Skin of body (tissue), 2 donors: ENCODE results near the gene GATD1. TPM values are rescaled to one million over a fixed set of nuclear protein-coding genes. Genes with fewer than 3 reads are reported as not detected.

Experiments used
- DNase-seq: peaks from one replicate; lab custom pipeline; 2025; lab: John Stamatoyannopoulos, UW
- total RNA-seq: library from RNA; depleted of rRNA; stranded (reverse); fragments of >200 nt; gene quantifications from one replicate; pipeline ENCODE4 v1.2.3, GENCODE V29; 2014

GATD1 gene
- total RNA-seq, 1 donor from 2014 or later = 15.3 TPM

DNA sequence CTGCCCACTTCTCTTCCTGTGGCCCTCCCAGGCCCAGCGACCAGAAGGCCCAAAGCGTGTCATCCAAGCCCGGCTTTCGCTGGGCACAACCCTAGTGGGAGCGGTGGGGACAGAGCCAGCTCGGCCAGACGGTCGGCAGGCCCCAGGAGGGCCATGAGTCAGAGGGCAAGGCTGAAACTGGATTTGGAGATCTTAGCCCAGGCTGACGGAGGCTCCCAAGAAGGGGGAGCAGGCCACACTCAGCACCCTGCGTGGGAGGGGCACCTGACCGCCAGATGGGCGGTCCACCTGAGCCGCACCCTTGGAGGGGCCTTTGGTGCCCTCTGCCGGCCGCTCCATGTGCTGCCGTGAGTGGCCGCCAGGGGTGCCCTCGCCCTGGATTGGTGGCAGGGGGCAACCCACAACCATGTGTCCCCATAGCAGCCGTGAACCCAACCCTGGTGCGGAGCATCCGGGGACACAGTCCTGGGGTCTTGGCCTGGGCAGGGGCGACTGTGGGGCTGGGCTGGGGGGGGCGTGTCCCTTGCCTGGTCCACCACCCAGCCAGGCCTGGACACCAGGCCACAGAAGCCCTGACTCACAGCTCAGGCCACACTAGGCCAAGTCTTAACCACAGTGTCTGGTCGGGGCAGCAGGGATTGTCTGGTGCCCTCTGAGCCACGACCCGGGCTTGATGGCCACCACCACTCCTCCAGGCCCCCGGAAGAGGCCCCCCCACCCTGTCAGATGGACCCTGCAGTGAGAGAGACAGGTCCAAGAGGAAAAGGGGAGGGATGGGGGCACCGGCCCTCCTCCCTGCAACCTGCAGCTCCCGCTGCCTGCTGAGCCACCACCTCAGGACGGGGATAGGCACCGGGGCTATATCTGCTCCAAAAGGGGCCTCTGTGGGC, 49.2 kb downstream of the GATD1 start:
- no peak for DNase-seq

DNA sequence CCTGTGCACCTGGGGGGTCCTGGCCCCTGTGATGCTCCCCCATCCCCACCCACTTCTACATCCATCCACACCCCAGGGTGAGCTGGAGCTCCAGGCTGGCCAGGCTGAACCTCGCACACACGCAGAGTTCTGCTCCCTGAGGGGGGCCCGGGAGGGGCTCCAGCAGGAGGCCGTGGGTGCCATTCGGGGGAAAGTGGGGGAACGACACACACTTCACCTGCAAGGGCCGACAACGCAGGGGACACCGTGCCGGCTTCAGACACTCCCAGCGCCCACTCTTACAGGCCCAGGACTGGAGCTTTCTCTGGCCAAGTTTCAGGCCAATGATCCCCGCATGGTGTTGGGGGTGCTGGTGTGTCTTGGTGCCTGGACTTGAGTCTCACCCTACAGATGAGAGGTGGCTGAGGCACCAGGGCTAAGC, 50.0 kb downstream of the GATD1 start:
- DNase-seq = no peak

- DNase-seq = no peak
These were observed 50.7 kb downstream of the GATD1 start for GRCh38 chr11:726278-727220.

DNA sequence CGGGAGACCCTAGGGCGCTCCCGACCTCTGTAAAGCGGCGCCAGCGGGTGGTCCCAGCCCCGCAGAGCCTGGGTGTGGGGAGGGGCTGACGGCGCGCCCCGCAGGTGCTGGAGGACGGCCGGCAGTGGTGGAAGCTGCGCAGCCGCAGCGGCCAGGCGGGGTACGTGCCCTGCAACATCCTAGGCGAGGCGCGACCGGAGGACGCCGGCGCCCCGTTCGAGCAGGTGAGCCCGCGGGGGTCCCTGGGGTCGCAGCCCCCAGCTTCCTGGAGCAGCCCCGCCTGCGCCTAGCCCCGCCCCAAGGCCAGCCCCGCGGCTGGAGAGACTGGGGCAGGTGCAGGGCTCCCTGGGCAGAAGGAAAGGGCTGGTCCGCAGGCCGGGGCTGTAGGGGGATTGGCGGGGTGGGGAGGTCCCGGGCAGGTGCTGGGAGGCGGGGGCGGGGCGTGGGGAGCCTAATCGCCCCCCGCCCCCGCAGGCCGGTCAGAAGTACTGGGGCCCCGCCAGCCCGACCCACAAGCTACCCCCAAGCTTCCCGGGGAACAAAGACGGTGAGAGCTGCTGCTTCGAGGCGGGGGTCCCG, 51.6 kb downstream of the GATD1 start:
- no peak for DNase-seq

- DNase-seq = no peak
These were observed 52.4 kb downstream of the GATD1 start for GRCh38 chr11:724778-725386.

DNA sequence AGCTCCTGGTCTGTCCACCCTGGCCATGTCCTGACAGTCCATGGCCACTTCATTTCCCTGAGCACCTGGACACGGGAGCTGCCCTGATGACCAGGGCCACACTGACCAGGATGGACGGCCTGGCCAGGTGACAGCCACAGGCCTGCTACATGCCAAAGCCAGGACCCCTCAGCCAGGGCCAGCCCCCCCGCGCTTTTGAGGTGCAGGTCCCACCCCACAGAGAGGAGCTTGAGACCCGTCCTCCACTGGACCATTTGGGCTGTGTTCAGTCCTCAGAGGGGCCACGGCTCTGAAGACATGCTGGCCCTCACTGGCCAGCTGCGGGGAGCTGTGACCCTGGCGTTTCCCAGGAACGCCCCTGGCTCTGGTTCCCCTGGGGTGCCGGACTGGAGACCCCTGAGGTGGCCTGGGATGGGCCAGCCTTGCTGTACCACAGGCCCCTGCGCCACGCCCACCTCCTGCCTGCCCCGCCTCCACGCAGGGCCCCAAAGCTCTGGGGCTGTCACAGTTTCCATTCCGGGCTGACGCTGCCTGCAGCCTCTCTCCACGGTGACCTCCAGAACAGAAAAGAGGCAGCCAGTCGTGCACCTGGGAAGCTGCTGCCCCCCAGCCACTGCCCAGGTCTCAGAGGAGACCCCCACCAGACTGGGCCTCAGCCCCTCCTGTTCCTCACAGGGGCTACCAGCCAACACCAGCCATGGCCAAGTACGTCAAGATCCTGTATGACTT, 53.1 kb downstream of the GATD1 start:
- DNase-seq = no peak

DNA sequence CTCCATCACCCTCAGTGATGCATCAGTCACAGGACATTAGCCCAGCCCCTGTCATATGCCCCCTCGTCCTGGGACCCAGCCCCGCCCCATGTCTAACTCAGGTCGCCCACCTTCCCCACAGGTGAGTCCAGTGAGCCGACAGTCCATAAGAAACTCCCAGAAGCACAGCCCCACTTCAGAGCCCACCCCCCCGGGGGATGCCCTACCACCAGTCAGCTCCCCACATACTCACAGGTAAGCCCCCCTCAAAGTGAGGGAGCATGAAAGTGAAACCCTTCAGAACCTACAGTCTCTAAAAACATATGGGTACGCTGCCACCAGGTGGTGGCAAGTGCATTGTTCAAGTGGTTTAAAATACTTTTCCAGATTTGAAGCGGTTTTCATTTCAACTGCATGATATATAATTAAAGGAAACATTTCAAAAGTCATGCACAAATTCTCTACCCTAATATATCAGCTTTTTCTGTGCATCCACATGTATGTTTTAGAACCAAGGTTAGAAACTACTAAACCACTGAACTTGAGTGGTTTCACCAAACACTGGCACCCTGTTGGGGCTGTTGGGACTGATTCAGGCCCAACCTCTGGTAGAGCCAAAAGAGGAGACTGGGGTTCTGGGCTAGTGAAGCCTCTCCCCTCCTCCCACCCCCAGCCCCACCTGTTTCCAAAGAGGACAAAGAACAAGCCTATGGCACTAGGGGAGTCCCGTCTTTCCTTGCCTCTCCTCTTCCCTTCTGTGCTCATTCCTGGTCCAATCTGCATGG, 54.0 kb downstream of the GATD1 start:
- peak; percentile 17 for DNase-seq

DNA sequence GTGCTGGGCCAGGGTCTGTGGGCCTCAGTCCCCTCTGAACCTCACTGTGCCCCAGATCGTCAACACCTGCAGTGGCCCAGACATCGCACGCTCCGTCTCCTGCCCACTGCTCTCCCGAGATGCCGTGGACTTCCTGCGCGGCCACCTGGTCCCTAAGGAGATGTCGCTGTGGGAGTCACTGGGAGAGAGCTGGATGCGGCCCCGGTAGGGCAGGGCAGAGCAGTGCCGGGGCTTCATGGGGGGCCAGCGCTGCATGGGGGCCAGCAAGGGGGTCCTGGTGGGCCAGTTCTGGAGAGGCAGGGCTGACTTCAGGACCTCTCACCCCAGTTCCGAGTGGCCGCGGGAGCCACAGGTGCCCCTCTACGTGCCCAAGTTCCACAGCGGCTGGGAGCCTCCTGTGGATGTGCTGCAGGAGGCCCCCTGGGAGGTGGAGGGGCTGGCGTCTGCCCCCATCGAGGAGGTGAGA, 54.9 kb downstream of the GATD1 start:
- no peak for DNase-seq

DNA sequence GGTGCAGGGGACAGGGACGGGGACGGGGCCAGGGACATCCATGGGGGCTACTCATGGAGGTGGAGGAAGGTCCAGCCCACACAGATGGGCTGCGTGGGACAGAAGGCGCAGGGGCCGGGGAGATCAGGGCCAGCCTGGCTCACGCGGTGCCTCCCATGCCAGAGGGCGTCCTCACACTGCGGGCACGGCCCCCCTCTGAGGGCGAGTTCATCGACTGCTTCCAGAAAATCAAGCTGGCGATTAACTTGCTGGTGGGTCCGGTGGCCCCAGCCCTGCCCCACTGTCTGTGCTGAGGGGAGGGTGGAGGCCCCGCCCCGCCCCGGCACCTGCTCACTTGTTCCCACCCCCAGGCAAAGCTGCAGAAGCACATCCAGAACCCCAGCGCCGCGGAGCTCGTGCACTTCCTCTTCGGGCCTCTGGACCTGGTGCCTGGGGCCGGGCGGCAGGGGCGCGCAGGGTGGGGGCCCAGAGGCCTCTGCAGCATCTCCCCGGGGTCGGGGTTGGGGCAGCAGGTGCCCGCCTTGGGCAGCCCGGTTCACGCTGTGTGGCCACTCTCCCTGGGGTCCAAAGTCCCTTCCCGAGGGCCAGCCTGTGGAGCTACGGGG, 55.4 kb downstream of the GATD1 start:
- DNase-seq = no peak

- no peak for DNase-seq
These were observed 56.0 kb downstream of the GATD1 start for GRCh38 chr11:721247-721740.

- DNase-seq = no peak
These were observed 56.5 kb downstream of the GATD1 start for GRCh38 chr11:720642-721246.

DNA sequence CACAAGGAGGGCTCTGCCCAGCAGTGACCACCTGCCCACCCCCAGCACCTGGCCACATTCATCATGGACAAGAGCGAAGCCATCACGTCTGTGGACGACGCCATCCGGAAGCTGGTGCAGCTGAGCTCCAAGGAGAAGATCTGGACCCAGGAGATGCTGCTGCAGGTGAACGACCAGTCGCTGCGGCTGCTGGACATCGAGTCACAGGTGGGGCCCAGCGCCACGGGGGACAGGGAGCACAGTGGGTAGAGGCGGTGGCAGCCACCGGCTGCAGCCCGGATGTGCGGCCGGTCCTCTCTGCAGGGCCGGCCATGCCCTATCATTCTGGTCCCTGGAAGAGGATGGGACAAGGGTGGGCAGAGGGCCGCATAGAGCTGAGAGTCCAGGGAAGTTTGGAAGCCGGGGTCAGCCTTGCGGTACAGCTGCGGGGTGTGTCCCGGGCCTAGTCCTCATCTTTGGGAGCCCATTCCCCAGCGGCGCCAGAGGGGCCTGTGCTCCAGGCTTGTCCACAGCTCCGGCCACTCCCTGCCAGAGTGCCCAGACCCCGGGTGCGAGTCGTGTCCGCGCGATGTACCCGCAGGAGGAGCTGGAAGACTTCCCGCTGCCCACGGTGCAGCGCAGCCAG, 57.2 kb downstream of the GATD1 start:
- no peak for DNase-seq

DNA sequence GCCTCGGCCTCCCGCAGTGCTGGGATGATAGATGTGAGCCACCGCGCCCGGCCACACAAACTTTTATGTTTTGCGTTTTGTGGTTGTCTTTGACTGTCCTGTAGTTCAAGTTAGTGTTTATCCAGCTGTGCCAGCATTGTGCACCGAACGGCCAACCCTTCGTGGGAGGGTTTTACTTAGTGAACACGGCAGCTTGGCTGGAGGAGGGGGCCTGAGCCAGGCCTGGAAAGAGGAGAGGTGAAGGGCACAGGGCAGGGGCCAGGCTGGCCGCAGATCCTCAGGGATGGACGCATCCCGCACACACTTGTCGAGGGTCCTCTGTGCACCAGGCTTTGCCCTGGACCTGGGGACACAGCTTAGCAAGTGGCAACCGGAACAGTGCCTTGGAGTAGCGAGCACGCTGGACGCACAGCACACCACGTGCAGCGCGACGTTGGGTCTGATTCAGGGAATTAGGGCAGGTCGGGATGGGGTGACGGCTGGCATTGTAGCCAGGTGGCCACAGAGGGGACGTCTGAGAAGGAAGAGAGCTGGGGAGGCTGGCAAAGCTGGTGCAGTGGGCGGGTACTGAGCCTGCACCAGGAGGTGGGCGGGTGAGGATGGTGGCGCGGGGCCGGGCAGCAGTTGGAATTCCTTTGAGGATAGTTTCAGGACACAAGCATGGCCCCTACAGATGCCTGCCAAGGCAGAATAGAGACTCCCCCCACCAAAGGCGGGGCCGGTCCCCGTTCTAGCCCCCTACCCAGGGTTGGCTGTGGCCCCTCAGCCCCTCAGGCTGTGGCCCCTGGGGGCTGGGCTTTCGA, 57.9 kb downstream of the GATD1 start:
- DNase-seq = no peak
